ENCODE measurements around the gene GMPR. TPM values are rescaled to one million over a fixed set of nuclear protein-coding genes. Genes with fewer than 3 reads are reported as not detected.

GMPR gene
- total and polyA plus RNA-seq, 10 donors = 5.4 to 37.4 (median 13.8) TPM

DNA sequence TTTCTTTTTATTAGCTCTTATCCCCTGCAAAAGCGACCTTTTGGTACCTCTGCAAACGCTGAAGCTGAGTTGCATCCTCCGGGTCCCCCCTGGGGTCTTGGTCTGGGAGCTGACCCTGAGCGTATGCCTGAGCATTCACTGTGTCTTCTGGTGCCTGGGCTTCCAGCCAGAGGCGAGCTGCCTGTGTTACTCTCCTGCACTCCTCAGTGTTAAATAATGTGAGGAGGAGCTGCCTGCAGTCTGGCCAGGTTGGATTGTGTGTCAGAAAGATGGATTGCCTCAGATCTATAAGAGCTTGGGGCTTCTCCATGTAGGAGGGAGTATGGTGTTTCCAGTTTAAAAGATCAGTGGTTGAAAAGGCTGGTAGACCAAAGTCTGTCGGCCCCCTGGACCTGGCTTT lies 8.7 kb upstream of the GMPR start:
- 61 to 81% (median 74%) methylated on average over 6 of the region's 6 CpGs for WGBS, 5 donors
- intact Hi-C loops (cut with DNase I; ENCODE audit: low total_unique reads) = no loop called here
- peaks cover 0 to 22% (median 0%) of the 10 kb centered on the region in 7 donors for H3K27me3 ChIP-seq (replicated peaks in 1 of 7)
- TF ChIP-seq POLR2AphosphoS5 (IDR thresholded peaks at IDR 0.05) (no peak), POLR2A (IDR thresholded peaks at IDR 0.05) (no peak)
- TF ChIP-seq, protein P1, sequence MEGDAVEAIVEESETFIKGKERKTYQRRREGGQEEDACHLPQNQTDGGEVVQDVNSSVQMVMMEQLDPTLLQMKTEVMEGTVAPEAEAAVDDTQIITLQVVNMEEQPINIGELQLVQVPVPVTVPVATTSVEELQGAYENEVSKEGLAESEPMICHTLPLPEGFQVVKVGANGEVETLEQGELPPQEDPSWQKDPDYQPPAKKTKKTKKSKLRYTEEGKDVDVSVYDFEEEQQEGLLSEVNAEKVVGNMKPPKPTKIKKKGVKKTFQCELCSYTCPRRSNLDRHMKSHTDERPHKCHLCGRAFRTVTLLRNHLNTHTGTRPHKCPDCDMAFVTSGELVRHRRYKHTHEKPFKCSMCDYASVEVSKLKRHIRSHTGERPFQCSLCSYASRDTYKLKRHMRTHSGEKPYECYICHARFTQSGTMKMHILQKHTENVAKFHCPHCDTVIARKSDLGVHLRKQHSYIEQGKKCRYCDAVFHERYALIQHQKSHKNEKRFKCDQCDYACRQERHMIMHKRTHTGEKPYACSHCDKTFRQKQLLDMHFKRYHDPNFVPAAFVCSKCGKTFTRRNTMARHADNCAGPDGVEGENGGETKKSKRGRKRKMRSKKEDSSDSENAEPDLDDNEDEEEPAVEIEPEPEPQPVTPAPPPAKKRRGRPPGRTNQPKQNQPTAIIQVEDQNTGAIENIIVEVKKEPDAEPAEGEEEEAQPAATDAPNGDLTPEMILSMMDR (IDR thresholded peaks at IDR 0.05 in 8 of 11, conservative IDR thresholded peaks at IDR 0.05 in 3 of 11) = no peak
- no peak overlapping the region for H3K27ac ChIP-seq
- peaks cover 0 to 4% (median 0%) of the 10 kb centered on the region in 8 donors for H3K9me3 ChIP-seq
- DNase-seq = peak; percentile 49
- peaks cover 0 to 12% (median 6%) of the 10 kb centered on the region in 6 donors for H3K4me1 ChIP-seq
- H3K36me3 ChIP-seq = no peaks in the 10 kb centered on the region
- H3K4me3 ChIP-seq = no peak overlapping the region

DNA sequence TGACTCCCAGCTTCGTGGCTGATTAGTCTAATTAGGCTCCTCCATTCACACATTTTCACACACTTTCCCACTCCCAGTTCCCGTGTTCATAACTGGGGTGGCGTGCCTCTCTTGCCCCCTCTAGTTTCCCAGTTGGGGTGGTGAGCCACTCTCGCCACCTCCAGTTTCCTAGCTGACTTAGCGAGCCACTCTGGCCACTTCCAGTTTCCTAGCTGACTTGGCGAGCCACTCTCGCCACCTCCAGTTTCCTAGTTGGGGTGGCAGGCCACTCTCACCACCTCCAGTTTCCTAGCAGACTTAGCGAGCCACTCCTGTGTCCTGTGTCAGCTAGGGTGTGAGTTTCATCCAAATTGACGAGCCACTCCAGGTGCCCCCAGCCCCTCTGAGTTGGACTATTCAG lies 7.4 kb upstream of the GMPR start:
- intact Hi-C loops (cut with DNase I; ENCODE audit: low total_unique reads) = no loop called here
- no peak overlapping the region for H3K4me3 ChIP-seq
- WGBS, 5 donors = 72 to 81% (median 76%) methylated on average over 7 to 9 of the region's 9 CpGs
- H3K27me3 ChIP-seq (replicated peaks in 1 of 7) = peaks cover 0 to 26% (median 0%) of the 10 kb centered on the region in 7 donors
- DNase-seq = no peak
- no peaks in the 10 kb centered on the region for H3K36me3 ChIP-seq
- H3K4me1 ChIP-seq = peaks cover 0 to 22% (median 12%) of the 10 kb centered on the region in 6 donors
- no peaks in the 10 kb centered on the region for H3K9me3 ChIP-seq
- TF ChIP-seq, protein P1 (IDR thresholded peaks at IDR 0.05 in 8 of 11, conservative IDR thresholded peaks at IDR 0.05 in 3 of 11) = no peak
- H3K27ac ChIP-seq = no peak overlapping the region

DNA sequence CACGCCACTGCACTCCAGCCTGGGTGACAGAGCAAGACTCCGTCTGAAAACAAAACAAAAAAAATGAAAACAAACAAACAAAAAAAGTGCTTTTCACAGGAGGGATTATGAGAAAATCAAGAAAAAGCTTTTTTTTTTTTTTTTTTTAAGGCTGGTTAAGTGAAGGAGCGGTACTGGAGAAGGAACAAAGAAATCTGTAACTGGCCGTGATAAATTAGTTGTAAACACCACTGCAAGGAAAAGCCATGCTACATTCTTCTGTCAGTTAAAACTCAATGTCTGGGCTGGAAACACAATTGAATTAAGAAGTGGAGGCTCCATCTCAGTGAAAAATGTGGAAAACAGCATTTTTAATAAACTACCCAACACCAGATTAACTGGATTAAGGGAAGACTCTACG lies 6.3 kb upstream of the GMPR start:
- no peaks in the 10 kb centered on the region for H3K36me3 ChIP-seq
- no peaks in the 10 kb centered on the region for H3K9me3 ChIP-seq
- H3K27ac ChIP-seq = no peak overlapping the region
- H3K4me1 ChIP-seq = peaks cover 7 to 33% (median 23%) of the 10 kb centered on the region in 6 donors
- no peak for DNase-seq
- peaks cover 0 to 26% (median 0%) of the 10 kb centered on the region in 7 donors for H3K27me3 ChIP-seq (replicated peaks in 1 of 7)
- WGBS, 5 donors = 88 to 97% (median 92%) methylated on average over 5 of the region's 5 CpGs
- TF ChIP-seq, protein P1 (IDR thresholded peaks at IDR 0.05 in 8 of 11, conservative IDR thresholded peaks at IDR 0.05 in 3 of 11) = no peak
- TF ChIP-seq POLR2AphosphoS5 (IDR thresholded peaks at IDR 0.05) (no peak), POLR2A (IDR thresholded peaks at IDR 0.05) (no peak)
- intact Hi-C loops (cut with DNase I; ENCODE audit: low total_unique reads) = no loop called here
- no peak overlapping the region for H3K4me3 ChIP-seq

DNA sequence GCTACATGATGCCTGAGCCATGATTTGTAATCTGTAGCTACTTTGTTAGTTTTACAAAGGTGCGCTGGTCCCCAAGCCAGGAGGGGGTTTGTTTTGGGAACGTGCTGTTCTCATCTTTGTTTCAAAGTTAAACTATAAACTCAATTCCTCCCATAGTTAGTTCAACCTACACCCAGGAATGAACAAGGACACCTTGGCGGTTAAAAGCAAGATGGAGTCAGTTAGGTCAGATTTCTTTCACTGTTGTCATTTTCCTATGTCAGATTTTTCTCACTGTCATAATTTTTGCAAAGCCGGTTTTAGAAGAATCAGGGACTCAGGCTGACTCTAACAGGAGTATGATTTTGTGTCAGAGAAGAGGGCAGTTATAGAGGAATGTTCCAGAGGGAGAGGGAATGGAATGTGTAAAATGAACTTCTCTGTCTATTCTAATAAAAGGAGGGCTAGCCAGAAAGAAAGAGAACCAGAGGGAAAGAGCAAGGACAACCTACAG lies 2.3 kb upstream of the GMPR start:
- Histone ChIP-seq H3K4me1 (peaks cover 16 to 56% (median 38%) of the 10 kb centered on the region in 6 donors), H3K27me3 (replicated peaks in 1 of 7) (peaks cover 0 to 26% (median 0%) of the 10 kb centered on the region in 7 donors), H3K36me3 (no peaks in the 10 kb centered on the region), H3K9me3 (no peaks in the 10 kb centered on the region), H3K4me3 (peak overlapping the region in 1 of 8 donors; percentile 17), H3K27ac (peak overlapping the region in 7 of 8 donors; percentile 11 to 74 (median 61))
- DNase-seq = no peak
- TF ChIP-seq POLR2A (IDR thresholded peaks at IDR 0.05) = no peak
- no peak for TF ChIP-seq POLR2AphosphoS5 (IDR thresholded peaks at IDR 0.05)
- TF ChIP-seq, protein P1 (IDR thresholded peaks at IDR 0.05 in 8 of 11, conservative IDR thresholded peaks at IDR 0.05 in 3 of 11) = no peak
- WGBS, 5 donors = 67 to 73% (median 72%) methylated on average over 4 of the region's 4 CpGs
- intact Hi-C loops (cut with DNase I; ENCODE audit: low total_unique reads) = no loop called here
